ENCODE measurements around the gene ZXDC.

The ZXDC gene

GRCh38 chr3:126478581-126479310 lies 3.1 kb upstream of the ZXDC start:
- no peak overlapping the region for H3K4me3 ChIP-seq (ENCODE audit: low read length, poor library complexity, severe bottlenecking)
- no peak overlapping the region for H2AFZ ChIP-seq (ENCODE audit: low read length)
- peaks cover 14% of the 10 kb centered on the region for H4K20me1 ChIP-seq (ENCODE audit: insufficient read depth, low read length, poor library complexity, severe bottlenecking)
- no peak for TF ChIP-seq EZH2phosphoT487 (IDR thresholded peaks at IDR 0.05; ENCODE audit: borderline replicate concordance)
- no peak for TF ChIP-seq CTCF (conservative IDR thresholded peaks at IDR 0.05; ENCODE audit: low read length)
- no peaks in the 10 kb centered on the region for H3K27me3 ChIP-seq (ENCODE audit: insufficient read depth, low read length, poor library complexity, severe bottlenecking)
- no peak overlapping the region for H3K4me2 ChIP-seq (ENCODE audit: low read depth, low read length, poor library complexity, severe bottlenecking)
- no peaks in the 10 kb centered on the region for H3K9me3 ChIP-seq (ENCODE audit: insufficient read depth, low read depth, low read length)
- H3K9me2 ChIP-seq (replicated peaks; ENCODE audit: low read depth, low read length): no peaks in the 10 kb centered on the region
- peaks cover 14% of the 10 kb centered on the region for H3K79me2 ChIP-seq (ENCODE audit: insufficient read depth, low read length)
- H3K36me3 ChIP-seq (ENCODE audit: insufficient read depth, low read length): no peaks in the 10 kb centered on the region
- peaks cover 10% of the 10 kb centered on the region for H3K4me1 ChIP-seq (ENCODE audit: insufficient read depth, low read length, poor library complexity, severe bottlenecking)
- H3F3A ChIP-seq (ENCODE audit: low read depth): peaks cover 4% of the 10 kb centered on the region; the same call in 1 of the 2 replicates
- no peak overlapping the region for H3K9ac ChIP-seq (ENCODE audit: low read depth, low read length, poor library complexity, severe bottlenecking)

GRCh38 chr3:126477061-126477380 lies 1.3 kb upstream of the ZXDC start:
- Histone ChIP-seq H2AFZ (ENCODE audit: low read length) (no peak overlapping the region), H3F3A (ENCODE audit: low read depth) (peaks cover 4% of the 10 kb centered on the region; the same call in 1 of the 2 replicates), H3K27me3 (ENCODE audit: insufficient read depth, low read length, poor library complexity, severe bottlenecking) (no peaks in the 10 kb centered on the region), H3K79me2 (ENCODE audit: insufficient read depth, low read length) (peaks cover 31% of the 10 kb centered on the region), H3K4me3 (ENCODE audit: low read length, poor library complexity, severe bottlenecking) (no peak overlapping the region), H3K4me2 (ENCODE audit: low read depth, low read length, poor library complexity, severe bottlenecking) (no peak overlapping the region), H3K9ac (ENCODE audit: low read depth, low read length, poor library complexity, severe bottlenecking) (no peak overlapping the region), H3K9me3 (ENCODE audit: insufficient read depth, low read depth, low read length) (no peaks in the 10 kb centered on the region), H3K9me2 (replicated peaks; ENCODE audit: low read depth, low read length) (no peaks in the 10 kb centered on the region), H3K4me1 (ENCODE audit: insufficient read depth, low read length, poor library complexity, severe bottlenecking) (peaks cover 24% of the 10 kb centered on the region), H3K36me3 (ENCODE audit: insufficient read depth, low read length) (no peaks in the 10 kb centered on the region), H4K20me1 (ENCODE audit: insufficient read depth, low read length, poor library complexity, severe bottlenecking) (peaks cover 29% of the 10 kb centered on the region)
- TF ChIP-seq EZH2phosphoT487 (IDR thresholded peaks at IDR 0.05; ENCODE audit: borderline replicate concordance): no peak

GRCh38 chr3:126476166-126477060 lies 722 bp upstream of the ZXDC start:
- H3F3A ChIP-seq (ENCODE audit: low read depth): peaks cover 4% of the 10 kb centered on the region; the same call in 1 of the 2 replicates
- peak overlapping the region; percentile 71 for H3K4me3 ChIP-seq (ENCODE audit: low read length, poor library complexity, severe bottlenecking)
- peak overlapping the region; percentile 60 for H3K9ac ChIP-seq (ENCODE audit: low read depth, low read length, poor library complexity, severe bottlenecking)
- no peaks in the 10 kb centered on the region for H3K9me3 ChIP-seq (ENCODE audit: insufficient read depth, low read depth, low read length)
- peaks cover 35% of the 10 kb centered on the region for H4K20me1 ChIP-seq (ENCODE audit: insufficient read depth, low read length, poor library complexity, severe bottlenecking)
- TF ChIP-seq CTCF (conservative IDR thresholded peaks at IDR 0.05; ENCODE audit: low read length): no peak
- no peak for TF ChIP-seq EZH2phosphoT487 (IDR thresholded peaks at IDR 0.05; ENCODE audit: borderline replicate concordance)
- peak overlapping the region; percentile 75 for H2AFZ ChIP-seq (ENCODE audit: low read length)
- H3K79me2 ChIP-seq (ENCODE audit: insufficient read depth, low read length): peaks cover 38% of the 10 kb centered on the region
- H3K4me1 ChIP-seq (ENCODE audit: insufficient read depth, low read length, poor library complexity, severe bottlenecking): peaks cover 30% of the 10 kb centered on the region
- peaks cover 2% of the 10 kb centered on the region for H3K36me3 ChIP-seq (ENCODE audit: insufficient read depth, low read length)
- no peaks in the 10 kb centered on the region for H3K9me2 ChIP-seq (replicated peaks; ENCODE audit: low read depth, low read length)
- no peaks in the 10 kb centered on the region for H3K27me3 ChIP-seq (ENCODE audit: insufficient read depth, low read length, poor library complexity, severe bottlenecking)
- peak overlapping the region; percentile 78 for H3K4me2 ChIP-seq (ENCODE audit: low read depth, low read length, poor library complexity, severe bottlenecking)

Measured in Loucy (cell line).